MM.1S (cell line): ENCODE measurements around the gene UPP2.

Experiments used
- DNase-seq: peaks from one replicate; pipeline ENCODE4 v3.0.0-alpha.2; 2015
- H2AFZ ChIP-seq: fragments of 300-600 bp; sonication (generic); 2 replicates; pipeline ENCODE4 v1.6.0; 2016; ENCODE audit warnings: antibody characterized with exemption, low read length
- H3F3A ChIP-seq: fragments of 300-600 bp; sonication (generic); 2 replicates; pipeline ENCODE4 v1.6.1; 2016; ENCODE audit warnings: mild to moderate bottlenecking, antibody characterized with exemption, low read length, moderate library complexity, mixed read lengths; ENCODE audit not compliant: insufficient read depth
- H3K27ac ChIP-seq: fragments of 300-600 bp; sonication (generic); 2 replicates; pipeline ENCODE4 v1.5.1; 2016; ENCODE audit warnings: mild to moderate bottlenecking, low read length
- H3K27me3 ChIP-seq: fragments of 300-600 bp; sonication (generic); replicated peaks from 2 replicates; pipeline ENCODE4 v1.6.0; 2016; ENCODE audit warnings: low read length; ENCODE audit not compliant: insufficient read depth
- H3K36me3 ChIP-seq: fragments of 300-600 bp; sonication (generic); replicated peaks from 2 replicates; pipeline ENCODE4 v1.6.1; 2016; ENCODE audit warnings: mild to moderate bottlenecking, low read length, mixed read lengths; ENCODE audit not compliant: insufficient read depth
- H3K4me1 ChIP-seq: fragments of 300-600 bp; sonication (generic); 2 replicates; pipeline ENCODE4 v1.6.1; 2016; ENCODE audit warnings: low read length, mixed read lengths
- H3K4me2 ChIP-seq: fragments of 300-600 bp; sonication (generic); 2 replicates; pipeline ENCODE4 v1.6.0; 2016; ENCODE audit warnings: low read depth, low read length
- H3K4me3 ChIP-seq: fragments of 300-600 bp; sonication (generic); 2 replicates; pipeline ENCODE4 v1.5.1; 2016; ENCODE audit warnings: low read length, mixed read lengths
- H3K79me2 ChIP-seq: fragments of 300-600 bp; sonication (generic); 2 replicates; pipeline ENCODE4 v1.6.1; 2016; ENCODE audit warnings: mixed run types, low read length, mixed read lengths
- H3K9ac ChIP-seq: fragments of 300-600 bp; sonication (generic); 2 replicates; pipeline ENCODE4 v1.6.1; 2016; ENCODE audit warnings: low read length, mixed read lengths
- H3K9me2 ChIP-seq: fragments of 300-600 bp; sonication (generic); replicated peaks from 2 replicates; pipeline ENCODE4 v1.6.1; 2016; ENCODE audit warnings: mild to moderate bottlenecking, low read length, mixed read lengths; ENCODE audit not compliant: insufficient read depth
- H3K9me3 ChIP-seq: fragments of 300-600 bp; sonication (generic); replicated peaks from 2 replicates; pipeline ENCODE4 v1.6.1; 2016; ENCODE audit warnings: mild to moderate bottlenecking, low read length, mixed read lengths; ENCODE audit not compliant: insufficient read depth
- H4K20me1 ChIP-seq: fragments of 300-600 bp; sonication (generic); 2 replicates; pipeline ENCODE4 v1.6.1; 2016; ENCODE audit warnings: mild to moderate bottlenecking, low read length, moderate library complexity, mixed read lengths; ENCODE audit not compliant: insufficient read depth
- CTCF ChIP-seq: fragments of 300-600 bp; sonication (generic); IDR thresholded peaks from 2 replicates; pipeline ENCODE4 v1.5.1; 2016; ENCODE audit warnings: antibody characterized with exemption, low read length, mixed read lengths
- EZH2 ChIP-seq: fragments of 300-600 bp; sonication (generic); optimal IDR thresholded peaks from 2 replicates; pipeline ENCODE3; 2017; ENCODE audit warnings: low read depth, mild to moderate bottlenecking, antibody characterized with exemption, low read length, mixed read lengths
- EZH2phosphoT487 ChIP-seq: fragments of 300-600 bp; sonication (generic); IDR thresholded peaks from 2 replicates; pipeline ENCODE4 v1.6.1; 2018; ENCODE audit warnings: antibody characterized with exemption, low read length

The UPP2 gene

GRCh38 chr2:158184556-158185343 is 83.1 kb downstream of the UPP2 start:
- Histone ChIP-seq H3K9me2 (no peaks in the 10 kb centered on the region), H3K9me3 (no peaks in the 10 kb centered on the region), H3K27ac (no peak overlapping the region), H2AFZ (no peak overlapping the region), H3K4me1 (peaks cover 8% of the 10 kb centered on the region), H3K27me3 (no peaks in the 10 kb centered on the region), H3K9ac (no peak overlapping the region), H3K36me3 (no peaks in the 10 kb centered on the region), H3K79me2 (no peaks in the 10 kb centered on the region), H3K4me2 (no peak overlapping the region), H4K20me1 (no peaks in the 10 kb centered on the region), H3K4me3 (no peak overlapping the region), H3F3A (no peaks in the 10 kb centered on the region)
- no peak for DNase-seq
- TF ChIP-seq EZH2phosphoT487, result no peak
- no peak for TF ChIP-seq CTCF
- no peak for TF ChIP-seq EZH2
